ENCODE results near the gene KIF16B.

Gene KIF16B

DNA sequence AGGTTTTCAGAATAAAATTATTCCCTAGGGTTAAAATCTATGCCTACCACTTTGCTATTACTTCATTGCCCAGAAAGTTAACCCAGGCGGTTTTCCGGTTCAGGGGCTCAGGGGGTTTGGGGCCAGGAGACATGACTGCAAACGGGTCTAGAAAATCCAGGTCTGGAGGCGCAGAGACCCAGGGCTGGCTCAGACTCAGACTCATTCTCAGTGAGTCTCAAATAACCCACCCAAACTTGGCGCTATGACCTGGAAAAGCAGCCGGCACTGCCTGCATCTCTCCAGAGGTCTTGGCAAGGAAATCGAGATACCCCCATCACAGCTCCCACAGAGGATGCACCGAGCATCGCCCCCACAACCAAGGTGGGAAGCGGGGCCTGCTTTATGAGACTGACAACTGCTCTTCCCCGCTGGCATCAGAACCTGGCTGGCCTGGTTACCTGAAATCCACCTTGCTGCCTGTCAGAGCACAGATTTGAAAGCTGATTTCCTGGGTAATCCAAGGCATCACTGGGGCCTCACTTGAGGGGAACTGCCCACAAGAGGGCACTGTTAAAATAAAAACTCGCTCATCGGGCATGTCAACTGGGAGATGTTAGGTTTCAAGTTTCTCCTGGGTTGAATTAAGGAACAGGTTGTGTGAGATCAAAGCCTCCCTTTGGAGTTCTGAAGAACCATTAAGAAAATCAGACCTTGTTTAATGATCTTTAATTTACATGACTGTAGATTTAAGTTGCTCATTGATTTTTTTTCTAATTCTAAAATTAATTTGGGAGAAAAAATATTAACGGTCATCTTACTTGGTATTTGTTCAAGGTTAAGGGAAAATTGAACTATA lies 55.1 kb downstream of the KIF16B start:
- peak; percentile 6 for DNase-seq

DNA sequence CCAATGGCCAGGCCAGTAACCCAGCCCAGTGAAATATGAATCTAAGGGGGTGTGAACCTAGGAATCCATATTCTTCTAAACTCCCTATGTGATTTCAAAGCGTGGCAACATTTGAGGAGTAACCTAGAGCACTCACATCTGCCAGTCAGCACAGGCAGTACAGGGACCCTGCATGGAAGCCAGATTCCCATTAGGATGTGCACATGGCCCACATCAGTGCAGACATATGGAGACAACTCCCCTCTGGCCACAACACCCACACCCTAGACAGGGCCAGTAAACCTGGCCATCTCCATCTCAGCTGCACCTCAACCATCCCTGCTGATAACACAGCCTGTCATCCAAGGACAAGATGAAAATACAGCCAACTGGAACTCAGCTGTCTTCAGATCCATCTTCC lies 56.5 kb downstream of the KIF16B start:
- DNase-seq = no peak

DNA sequence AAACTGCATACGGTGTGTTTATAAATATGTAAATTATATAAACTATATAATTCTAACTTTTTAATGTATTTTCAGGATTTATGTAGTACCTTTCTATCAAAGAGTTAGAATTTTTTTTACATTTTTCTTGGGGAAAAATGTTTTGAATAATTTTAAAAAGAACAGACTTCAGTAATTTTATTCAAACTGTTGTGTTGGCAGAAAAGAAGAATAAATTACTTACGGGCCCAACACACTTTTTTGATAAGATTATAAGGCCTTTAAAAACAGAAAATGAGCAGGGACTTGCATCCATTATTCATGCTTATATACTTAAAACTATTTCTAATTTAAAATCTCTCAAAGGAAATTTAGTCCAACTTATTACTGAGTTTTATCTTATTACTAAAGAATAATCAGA lies 58.2 kb downstream of the KIF16B start:
- no peak for DNase-seq

DNA sequence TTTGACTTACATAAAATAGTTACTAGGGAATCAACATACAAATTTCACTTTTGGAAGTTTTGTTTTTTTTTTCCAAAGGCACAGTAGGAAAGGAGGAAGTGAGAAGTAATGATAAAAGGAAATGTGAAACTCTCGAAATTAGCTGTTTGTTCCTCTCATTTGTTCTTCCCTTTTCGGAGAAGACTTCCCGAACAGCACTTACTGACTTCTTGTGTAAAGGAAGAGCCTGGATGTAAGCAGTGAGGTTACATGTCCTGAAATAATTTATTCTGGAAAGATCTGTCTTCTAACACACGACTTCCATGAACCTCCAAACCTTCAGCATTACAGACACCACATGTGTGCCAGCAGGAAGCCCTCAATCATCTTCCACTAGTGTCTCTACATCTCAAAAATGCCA lies 59.1 kb downstream of the KIF16B start:
- DNase-seq = no peak

DNA sequence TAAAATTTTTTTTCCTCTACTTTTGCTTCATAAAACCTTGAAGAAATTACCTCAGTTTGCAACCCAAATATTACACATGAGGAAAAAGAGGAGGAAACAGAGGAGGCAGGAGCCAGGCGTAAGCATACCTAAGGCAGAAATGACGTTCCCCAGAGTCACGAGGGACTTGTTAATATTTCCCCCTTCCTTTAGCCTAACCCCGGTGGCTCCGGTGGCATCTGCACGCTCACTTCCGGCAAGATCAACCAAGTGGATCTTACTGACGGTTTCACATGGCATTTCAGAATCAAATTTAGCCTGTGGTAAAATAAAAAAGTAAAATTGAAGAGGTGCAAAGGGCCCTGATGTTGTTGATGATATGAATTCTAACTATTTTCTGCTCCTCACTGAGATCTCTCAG lies 67.4 kb downstream of the KIF16B start:
- DNase-seq = no peak

DNA sequence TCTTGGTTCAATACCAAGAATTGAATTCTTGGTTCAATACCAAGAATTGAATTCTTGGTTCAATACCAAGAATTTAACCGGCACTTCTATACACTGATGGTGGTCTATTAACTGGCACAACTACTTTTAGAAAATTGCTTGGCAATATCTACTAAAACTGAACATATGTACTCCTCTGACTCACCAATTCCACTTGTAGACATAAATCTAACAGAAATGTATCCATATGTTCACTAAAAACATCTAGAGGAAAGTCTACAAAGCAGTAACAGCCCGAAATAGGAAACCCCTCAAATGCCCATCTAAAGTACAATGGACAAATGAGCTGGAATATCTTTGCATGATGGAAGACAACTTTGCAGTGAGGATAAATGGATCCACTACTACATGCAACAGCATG lies 71.9 kb downstream of the KIF16B start:
- no peak for DNase-seq

DNA sequence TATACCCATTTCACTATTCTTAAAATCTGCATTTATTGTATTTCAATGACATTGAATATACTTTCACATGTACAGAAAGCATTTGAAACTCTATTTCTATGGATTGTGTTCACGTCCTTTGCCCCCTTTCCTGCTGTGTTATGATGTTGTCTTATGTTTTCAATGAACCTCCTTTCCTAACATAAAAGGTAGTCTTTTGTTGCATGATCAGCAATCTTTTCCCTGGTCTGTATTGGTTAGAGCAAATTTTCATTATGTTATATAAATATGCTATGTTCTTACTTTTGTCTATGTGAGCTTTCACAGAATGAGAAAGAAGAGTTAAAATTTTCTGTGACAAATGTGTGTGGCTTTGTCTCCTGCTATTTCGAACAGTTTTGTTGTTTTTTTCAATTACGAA lies 73.1 kb downstream of the KIF16B start:
- DNase-seq = no peak

DNA sequence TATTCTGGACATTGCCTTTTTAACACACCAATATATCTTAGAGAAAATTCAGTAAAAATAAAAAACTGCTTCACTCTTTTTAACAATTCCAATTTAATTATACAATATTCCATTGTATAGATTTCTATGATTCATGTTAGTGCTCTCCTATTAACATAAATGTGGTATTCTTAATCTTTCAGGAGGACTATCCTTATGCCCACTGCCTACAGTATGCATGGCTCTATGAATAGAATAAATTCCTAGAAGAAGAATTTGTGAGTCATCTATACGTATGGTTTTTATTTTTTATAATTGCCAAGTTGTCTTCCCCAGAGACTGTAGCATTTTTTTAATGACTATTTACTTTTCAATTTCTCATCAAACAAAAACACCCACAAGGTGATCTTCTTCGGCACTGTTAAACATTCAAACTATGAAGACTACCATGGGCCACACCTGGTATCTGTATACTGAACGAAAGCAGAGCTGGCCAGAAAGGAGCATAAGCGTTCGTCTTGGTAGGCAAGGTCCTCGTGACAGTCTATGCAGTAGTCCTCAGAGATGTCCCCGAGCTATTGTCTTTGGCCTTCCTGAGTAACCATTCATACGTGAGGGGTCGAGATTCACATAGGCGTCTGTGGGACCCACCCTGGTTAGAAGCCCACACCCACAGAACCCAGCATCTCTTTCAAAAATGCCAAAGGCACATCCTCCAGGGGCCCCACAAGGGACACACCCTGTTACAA lies 74.6 kb downstream of the KIF16B start:
- no peak for DNase-seq

DNA sequence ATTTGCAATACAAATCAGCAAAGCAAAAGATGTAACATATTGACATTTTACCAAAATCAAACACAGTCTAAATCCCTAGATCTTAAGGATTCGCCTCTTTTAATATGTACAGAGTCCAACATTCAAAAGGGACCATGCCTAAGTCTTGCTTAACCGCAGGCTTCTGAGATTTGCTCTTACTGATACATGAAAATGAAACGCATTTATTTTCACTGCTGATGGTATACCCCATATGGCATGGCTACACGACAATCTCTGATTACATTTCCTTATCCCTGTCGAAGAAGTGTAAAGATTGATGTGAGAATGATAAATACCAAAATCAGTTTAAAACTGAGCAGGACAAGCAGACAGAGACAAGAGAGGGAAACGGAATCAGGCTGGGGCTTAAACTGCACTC lies 75.4 kb downstream of the KIF16B start:
- no peak for DNase-seq

DNA sequence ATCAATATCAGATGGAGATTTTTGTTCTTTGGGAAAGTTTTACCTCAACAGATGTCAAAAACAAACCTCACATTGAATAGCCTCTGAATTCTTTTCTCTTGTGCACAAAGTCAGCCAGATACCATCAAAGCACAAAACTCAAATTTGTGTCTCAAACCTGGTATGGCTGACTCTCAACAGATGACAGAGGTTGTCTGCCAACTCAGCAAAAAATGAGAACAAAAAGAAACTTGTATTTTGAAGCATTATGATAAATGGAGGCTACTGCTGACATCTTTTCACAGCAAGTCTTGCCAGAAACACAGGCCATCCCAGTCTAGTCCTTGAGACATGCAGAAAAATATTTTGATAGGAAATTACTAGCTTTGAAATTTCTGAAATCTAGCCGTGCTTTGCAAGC lies 79.8 kb downstream of the KIF16B start:
- DNase-seq = no peak

DNA sequence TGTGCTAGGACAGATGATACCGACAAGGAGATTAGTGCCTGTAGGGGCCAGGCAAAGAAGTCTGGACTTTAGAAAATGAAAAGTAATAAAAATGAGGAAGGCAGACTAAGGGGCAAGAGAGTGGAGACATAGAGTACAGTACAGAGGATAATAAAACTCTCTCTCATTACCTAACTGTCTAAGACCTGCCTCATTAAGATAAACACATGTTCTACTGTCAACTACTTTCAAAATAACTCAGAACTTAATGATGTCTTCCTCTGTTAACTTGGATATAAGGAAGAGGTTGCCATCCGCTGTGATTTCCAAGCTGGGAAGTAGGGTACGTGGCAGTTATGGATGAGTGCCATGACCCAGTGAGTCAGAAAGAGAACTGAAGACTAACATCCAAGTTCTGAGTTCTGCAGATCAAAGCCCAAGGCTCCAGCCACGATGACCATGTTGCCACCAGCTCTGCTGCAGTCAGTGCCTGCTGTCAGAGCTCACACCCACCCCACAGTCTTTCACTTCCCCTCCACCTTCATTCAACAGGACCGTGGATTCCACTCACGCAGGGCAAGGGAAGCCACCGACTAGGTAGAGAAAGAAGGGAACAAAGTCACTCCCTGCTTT lies 81.8 kb downstream of the KIF16B start:
- DNase-seq = no peak

DNA sequence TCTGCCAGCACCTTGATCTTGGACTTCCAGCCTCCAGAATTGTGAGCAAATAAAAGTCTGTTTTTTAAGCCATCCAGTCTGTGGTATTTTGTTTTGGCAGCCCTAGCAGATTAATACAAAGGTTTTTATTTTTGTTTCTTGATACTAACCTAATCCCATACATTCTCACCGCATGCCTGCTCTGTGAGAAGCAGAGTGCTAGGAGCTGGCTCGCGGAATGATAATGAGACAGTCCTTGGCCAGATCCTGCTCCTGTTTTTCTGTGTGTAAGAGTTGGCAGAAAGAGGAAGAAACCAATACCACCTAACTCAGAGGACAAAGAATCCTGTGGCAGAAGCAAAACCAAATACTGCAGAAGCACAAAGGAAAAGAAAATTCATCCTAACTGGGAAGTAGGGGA lies 82.6 kb downstream of the KIF16B start:
- DNase-seq = no peak

DNA sequence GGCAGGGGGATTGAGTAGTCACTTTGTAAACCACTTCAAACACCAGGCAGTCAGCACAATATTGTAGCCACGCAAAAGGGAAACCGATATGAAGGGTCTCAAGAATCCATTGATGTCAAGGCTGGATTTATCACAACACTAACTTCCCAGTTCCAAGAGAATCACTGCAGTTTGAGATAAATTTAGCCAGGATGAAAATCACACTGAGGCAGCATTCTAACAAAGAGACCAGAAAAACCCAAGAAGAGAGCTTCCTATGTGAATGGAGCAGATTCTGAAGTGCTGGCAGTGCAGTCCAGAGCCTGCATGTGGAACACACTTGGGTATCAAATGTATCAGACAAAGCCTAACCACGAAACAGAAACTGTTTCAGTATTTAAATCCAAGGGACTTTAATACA lies 84.6 kb downstream of the KIF16B start:
- DNase-seq = no peak

DNA sequence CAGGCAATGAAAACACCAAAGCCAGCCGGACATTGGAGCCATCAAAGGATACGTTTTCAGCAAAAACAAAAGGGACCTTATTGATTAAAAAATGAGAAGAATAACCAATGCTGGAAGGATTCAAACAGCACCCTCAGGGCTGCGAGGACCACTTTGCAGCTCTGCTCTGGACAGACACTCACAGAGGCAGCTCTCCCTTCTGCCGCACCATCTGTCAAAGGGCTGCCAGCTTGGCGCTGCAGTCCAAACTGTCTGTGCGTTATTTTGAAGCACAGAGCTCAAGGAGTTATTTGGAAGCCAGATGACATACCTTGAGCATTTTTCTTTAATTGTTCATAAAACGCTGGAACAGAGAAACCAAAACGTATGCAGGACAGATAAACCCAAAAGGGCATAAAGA lies 85.2 kb downstream of the KIF16B start:
- DNase-seq = no peak

DNA sequence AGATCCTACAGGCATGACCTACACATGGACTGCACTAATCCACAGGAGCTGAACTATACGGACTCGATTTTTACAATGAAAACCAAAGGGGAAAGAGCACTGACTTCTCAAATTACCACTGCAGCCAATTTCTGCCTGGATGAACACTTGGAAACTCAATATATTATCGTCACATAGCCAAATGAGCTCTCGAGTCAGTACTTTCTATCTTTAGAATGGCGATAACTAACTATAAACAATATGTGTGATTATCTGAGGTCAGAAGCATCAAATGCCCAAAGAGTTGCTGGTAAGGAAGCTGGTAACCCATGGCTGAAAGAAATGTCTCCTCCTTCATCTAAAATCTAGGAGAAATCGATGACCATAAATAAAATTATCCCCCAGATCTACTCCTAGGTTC lies 86.7 kb downstream of the KIF16B start:
- DNase-seq = no peak

DNA sequence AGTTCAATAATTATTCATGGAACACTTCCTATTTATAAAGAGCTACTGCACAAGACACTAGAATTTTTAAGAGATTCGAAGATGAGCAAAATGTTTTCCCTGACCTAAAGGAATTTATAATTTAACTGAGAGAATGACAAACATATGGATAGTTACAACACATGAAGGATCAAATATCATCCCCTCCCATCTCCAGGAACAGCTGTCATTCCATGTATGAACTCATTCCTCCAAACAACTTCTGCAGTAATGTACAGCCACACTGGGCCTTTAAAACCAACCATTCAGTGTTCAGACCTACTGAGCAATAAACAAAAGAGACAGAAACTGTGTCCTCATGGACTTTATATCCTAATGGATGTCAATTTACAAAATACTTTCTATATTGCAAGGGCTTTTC lies 87.8 kb downstream of the KIF16B start:
- no peak for DNase-seq

DNA sequence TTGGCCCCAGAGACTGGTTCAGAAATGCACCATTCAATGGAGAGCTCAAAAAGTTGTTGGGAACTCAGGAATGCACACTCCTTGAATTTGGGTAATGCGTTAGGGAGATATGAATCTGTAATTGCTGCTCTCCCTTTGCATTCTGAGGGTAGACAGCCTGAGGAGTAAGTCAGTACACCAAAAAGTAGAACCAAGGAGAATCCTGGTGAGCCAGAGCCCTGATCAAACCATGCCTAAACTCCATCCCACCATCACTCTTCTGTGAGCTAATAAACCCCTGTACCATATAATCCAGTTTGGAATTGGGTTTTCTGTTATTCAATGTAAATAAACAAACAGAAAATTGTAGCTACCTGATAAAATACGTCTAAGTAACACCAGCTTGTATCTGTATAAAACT lies 90.2 kb downstream of the KIF16B start:
- no peak for DNase-seq

DNA sequence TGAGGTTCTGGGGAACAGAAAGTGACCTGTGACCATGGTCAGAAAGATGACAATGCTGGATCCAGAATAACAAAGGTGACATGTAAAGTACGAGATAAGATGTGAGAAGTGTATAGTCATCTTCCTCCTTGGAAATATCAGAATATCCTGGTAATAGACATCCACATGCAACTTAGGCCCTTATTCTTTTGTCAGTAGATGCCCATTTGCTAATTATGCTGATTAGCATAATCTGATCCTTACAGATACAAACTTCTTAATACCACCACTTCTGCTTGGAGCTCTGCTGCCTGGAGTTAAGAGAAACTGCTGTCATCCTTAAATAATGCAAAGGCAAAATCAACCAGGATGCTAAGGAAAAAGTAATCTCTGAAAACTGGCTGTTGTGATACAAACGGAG lies 91.3 kb downstream of the KIF16B start:
- no peak for DNase-seq

DNA sequence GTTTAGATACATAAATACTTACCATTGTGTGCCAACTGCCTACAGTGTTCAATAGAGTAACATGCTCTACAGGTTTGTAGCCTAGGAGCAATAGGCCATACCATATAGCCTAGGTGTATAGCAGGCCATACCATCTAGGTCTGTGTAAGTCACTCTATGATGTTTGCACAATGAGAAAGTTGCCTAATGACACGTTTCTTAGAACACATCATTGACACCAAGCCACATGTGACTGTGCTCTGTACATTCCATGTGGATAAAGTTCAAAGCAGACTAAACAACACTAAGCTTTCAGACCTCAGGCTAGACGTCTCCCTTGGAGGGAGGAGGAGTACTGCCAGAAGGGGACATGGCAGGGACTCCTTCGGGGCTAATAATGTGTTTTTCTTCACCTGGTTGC lies 93.6 kb downstream of the KIF16B start:
- DNase-seq = no peak

DNA sequence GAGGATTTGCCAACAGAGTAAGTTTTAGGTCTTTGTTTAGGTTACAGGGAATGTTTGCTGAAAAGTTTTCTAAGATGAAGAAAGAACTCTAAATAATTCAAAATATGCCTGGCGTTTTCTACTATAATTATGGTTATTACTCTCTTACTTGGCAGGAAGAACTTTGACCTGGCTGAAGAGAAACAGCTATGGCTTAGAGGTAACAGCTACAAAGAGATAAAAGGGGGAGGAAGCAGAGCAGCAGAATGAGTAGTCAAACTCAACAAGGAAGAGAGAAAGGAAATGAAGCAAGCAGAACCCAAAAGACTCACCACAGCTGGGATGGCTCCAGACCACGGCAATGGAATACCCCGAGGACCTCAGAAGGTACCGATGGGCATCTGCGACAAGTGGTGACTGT lies 95.6 kb downstream of the KIF16B start:
- no peak for DNase-seq

DNA sequence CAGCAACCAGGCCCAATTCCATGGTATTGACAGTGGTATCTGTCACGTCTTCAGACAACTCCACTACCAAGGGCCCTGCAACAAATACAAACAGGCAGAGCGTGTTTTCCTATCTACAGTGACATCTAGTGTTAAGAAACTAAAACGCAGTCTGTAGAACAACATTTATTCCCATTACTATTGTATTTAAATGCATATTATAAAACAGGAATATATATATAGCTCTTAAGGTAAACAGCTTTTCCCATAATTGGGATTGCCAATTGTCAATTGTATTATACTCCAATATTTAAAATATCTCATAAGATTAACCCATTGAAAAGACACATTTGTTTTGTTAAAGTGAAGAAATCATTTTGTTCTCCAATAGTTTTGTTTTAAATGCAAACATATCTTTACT lies 97.2 kb downstream of the KIF16B start:
- DNase-seq = peak; percentile 44

DNA sequence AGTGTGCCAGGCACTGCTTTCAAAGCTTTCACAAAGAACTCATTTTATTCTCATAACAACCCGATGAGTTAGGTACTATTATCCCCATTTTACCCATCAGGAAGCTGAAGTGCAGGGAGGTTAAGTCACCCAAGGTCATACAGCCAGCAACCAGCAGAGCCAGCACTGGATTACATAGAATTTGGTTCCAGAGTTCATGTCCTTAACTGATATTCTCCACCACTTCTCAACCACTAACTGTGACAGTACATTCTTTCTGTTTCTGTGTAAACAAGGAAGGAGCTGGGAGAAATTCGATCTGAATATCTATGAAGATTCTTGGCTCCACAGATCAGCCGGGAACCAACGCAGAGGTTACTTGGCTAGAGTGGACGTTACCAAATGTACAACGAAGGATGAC lies 98.0 kb downstream of the KIF16B start:
- no peak for DNase-seq

DNA sequence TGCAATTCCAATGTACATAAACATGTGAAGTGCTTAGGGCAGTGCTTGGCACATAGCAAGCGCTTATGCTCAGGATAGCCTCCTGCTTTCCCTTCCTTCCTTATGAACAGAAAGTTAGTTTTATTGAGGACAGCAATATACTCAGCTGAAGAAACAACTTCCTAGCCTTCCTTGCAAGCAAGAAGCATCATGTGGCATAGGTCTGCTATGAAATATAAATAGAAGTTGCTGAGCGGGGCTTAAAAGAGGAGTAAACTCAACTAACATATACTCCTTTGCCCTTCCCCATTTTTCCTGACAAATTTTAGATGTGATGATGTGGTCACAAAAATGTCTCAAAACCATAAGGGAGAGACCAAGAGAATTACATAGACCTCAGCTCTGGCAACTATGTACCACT lies 98.9 kb downstream of the KIF16B start:
- DNase-seq = no peak
